ENCODE measurements around the gene RGP1. TPM values are rescaled to one million over a fixed set of nuclear protein-coding genes. Genes with fewer than 3 reads are reported as not detected.

The RGP1 gene
- total RNA-seq, 1 experiment from 2014 or later, result 27.1 TPM

GRCh38 chr9:35743880-35744518, 5.1 kb upstream of the RGP1 start:
- DNase-seq, result no peak
- ChIA-PET CTCF (no interaction called here), POLR2A (no interaction called here)
- Mint-ChIP-seq H3K9me3 (ENCODE audit: unreplicated experiment) (no peaks in the 10 kb centered on the region), H3K4me1 (ENCODE audit: low read depth, unreplicated experiment) (peaks cover 16% of the 10 kb centered on the region), H3K27ac (ENCODE audit: unreplicated experiment) (no peak overlapping the region), H3K27me3 (ENCODE audit: insufficient read depth, unreplicated experiment) (no peaks in the 10 kb centered on the region), H3K4me3 (ENCODE audit: unreplicated experiment) (no peak overlapping the region), H3K36me3 (ENCODE audit: insufficient read depth, unreplicated experiment) (peaks cover 76% of the 10 kb centered on the region)
- Histone ChIP-seq H3K27me3 (replicated peaks; ENCODE audit: control insufficient read depth, insufficient read depth, low read length) (no peaks in the 10 kb centered on the region), H3K4me1 (peaks cover 19% of the 10 kb centered on the region), H3K9me3 (no peaks in the 10 kb centered on the region), H3K4me3 (ENCODE audit: low read depth, low read length) (no peak overlapping the region), H3K36me3 (ENCODE audit: control insufficient read depth, insufficient read depth, low read length) (peaks cover 8% of the 10 kb centered on the region)
- no TSS peak for BruUV-seq (replicated peaks)
- intact Hi-C loops (cut with micrococcal nuclease; ENCODE audit: unreplicated experiment), result no loop called here
- TF ChIP-seq, protein P1, sequence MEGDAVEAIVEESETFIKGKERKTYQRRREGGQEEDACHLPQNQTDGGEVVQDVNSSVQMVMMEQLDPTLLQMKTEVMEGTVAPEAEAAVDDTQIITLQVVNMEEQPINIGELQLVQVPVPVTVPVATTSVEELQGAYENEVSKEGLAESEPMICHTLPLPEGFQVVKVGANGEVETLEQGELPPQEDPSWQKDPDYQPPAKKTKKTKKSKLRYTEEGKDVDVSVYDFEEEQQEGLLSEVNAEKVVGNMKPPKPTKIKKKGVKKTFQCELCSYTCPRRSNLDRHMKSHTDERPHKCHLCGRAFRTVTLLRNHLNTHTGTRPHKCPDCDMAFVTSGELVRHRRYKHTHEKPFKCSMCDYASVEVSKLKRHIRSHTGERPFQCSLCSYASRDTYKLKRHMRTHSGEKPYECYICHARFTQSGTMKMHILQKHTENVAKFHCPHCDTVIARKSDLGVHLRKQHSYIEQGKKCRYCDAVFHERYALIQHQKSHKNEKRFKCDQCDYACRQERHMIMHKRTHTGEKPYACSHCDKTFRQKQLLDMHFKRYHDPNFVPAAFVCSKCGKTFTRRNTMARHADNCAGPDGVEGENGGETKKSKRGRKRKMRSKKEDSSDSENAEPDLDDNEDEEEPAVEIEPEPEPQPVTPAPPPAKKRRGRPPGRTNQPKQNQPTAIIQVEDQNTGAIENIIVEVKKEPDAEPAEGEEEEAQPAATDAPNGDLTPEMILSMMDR (IDR thresholded peaks at IDR 0.05; ENCODE audit: insufficient read depth in 1 of 2, low read depth in 1 of 2, low read length in 1 of 2, severe bottlenecking in 1 of 2, unreplicated experiment in 1 of 2), result no peak

GRCh38 chr9:35745569-35745968, 3.5 kb upstream of the RGP1 start:
- no peak overlapping the region for H3K27ac Mint-ChIP-seq (ENCODE audit: unreplicated experiment)
- H3K27me3 ChIP-seq (replicated peaks; ENCODE audit: control insufficient read depth, insufficient read depth, low read length), result no peaks in the 10 kb centered on the region
- peaks cover 23% of the 10 kb centered on the region for H3K4me1 ChIP-seq
- H3K9me3 ChIP-seq, result no peaks in the 10 kb centered on the region
- H3K4me3 Mint-ChIP-seq (ENCODE audit: unreplicated experiment), result peak overlapping the region; percentile 86
- intact Hi-C loops (cut with micrococcal nuclease; ENCODE audit: unreplicated experiment), result loop anchor here (5.0 kb wide), 1 partner anchor 72 kb away; the partner anchor contains the start of gene HINT2
- BruUV-seq (replicated peaks), result no TSS peak
- CTCF ChIA-PET, result interaction anchor here (0.6 to 2.0 kb wide), 3 partner anchors 9 to 43 kb away, joined by 4 to 9 read pairs (median 4); no protein-coding TSS in a partner anchor
- H3K4me1 Mint-ChIP-seq (ENCODE audit: low read depth, unreplicated experiment), result peaks cover 22% of the 10 kb centered on the region
- peaks cover 61% of the 10 kb centered on the region for H3K36me3 Mint-ChIP-seq (ENCODE audit: insufficient read depth, unreplicated experiment)
- H3K9me3 Mint-ChIP-seq (ENCODE audit: unreplicated experiment), result no peaks in the 10 kb centered on the region
- H3K27me3 Mint-ChIP-seq (ENCODE audit: insufficient read depth, unreplicated experiment), result no peaks in the 10 kb centered on the region
- TF ChIP-seq, protein P1 (IDR thresholded peaks at IDR 0.05; ENCODE audit: insufficient read depth in 1 of 2, low read depth in 1 of 2, low read length in 1 of 2, severe bottlenecking in 1 of 2, unreplicated experiment in 1 of 2), result no peak
- H3K4me3 ChIP-seq (ENCODE audit: low read depth, low read length), result no peak overlapping the region
- DNase-seq, result no peak
- peaks cover 8% of the 10 kb centered on the region for H3K36me3 ChIP-seq (ENCODE audit: control insufficient read depth, insufficient read depth, low read length)
- POLR2A ChIA-PET, result interaction anchor here (0.6 kb wide), 3 partner anchors 9 to 36 kb away, joined by 5 to 11 read pairs (median 8); partner anchors contain the start of genes CREB3 and TLN1

DNA sequence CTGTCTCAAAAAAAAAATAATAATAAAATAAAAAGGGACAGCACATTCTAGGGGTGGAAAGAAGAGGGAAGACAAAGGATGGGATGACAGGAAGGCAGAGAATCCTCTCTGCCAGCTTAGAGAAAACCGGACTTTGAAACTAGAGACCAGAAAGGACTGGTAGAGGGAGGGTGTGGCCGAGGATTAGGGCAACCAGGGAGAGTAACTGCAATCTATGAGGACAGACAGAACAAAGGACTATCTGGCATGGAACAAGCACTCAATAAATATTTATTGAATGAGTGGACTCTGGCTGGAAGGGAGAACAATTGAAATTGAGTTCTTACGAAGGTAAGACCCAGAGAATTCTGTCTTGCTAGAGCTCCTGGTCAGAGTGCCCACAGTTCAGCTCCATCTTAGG, 2.5 kb upstream of the RGP1 start:
- peaks cover 23% of the 10 kb centered on the region for H3K4me1 ChIP-seq
- peaks cover 11% of the 10 kb centered on the region for H3K36me3 ChIP-seq (ENCODE audit: control insufficient read depth, insufficient read depth, low read length)
- intact Hi-C loops (cut with micrococcal nuclease; ENCODE audit: unreplicated experiment), result loop anchor here (1.0 to 5.0 kb wide), 2 partner anchors 10 to 71 kb away; partner anchors contain the start of gene HINT2
- H3K27me3 ChIP-seq (replicated peaks; ENCODE audit: control insufficient read depth, insufficient read depth, low read length), result no peaks in the 10 kb centered on the region
- ChIA-PET POLR2A (interaction anchor here (0.7 to 4.1 kb wide), 4 partner anchors 10 to 25 kb away, joined by 3 to 41 read pairs (median 4); partner anchors contain the start of genes CREB3 and TLN1), CTCF (interaction anchor here (0.8 to 3.4 kb wide), 6 partner anchors 10 to 50 kb away, joined by 3 to 11 read pairs (median 4); no protein-coding TSS in a partner anchor)
- no TSS peak for BruUV-seq (replicated peaks)
- H3K27me3 Mint-ChIP-seq (ENCODE audit: insufficient read depth, unreplicated experiment), result no peaks in the 10 kb centered on the region
- peak overlapping the region; percentile 25 for H3K27ac Mint-ChIP-seq (ENCODE audit: unreplicated experiment)
- TF ChIP-seq, protein P1 (IDR thresholded peaks at IDR 0.05; ENCODE audit: insufficient read depth in 1 of 2, low read depth in 1 of 2, low read length in 1 of 2, severe bottlenecking in 1 of 2, unreplicated experiment in 1 of 2), result no peak
- H3K9me3 ChIP-seq, result no peaks in the 10 kb centered on the region
- DNase-seq, result peak in 1 of 2 experiments; percentile 49
- H3K4me3 Mint-ChIP-seq (ENCODE audit: unreplicated experiment), result peak overlapping the region; percentile 86
- peaks cover 22% of the 10 kb centered on the region for H3K4me1 Mint-ChIP-seq (ENCODE audit: low read depth, unreplicated experiment)
- H3K4me3 ChIP-seq (ENCODE audit: low read depth, low read length), result peak overlapping the region; percentile 89
- peaks cover 52% of the 10 kb centered on the region for H3K36me3 Mint-ChIP-seq (ENCODE audit: insufficient read depth, unreplicated experiment)
- H3K9me3 Mint-ChIP-seq (ENCODE audit: unreplicated experiment), result no peaks in the 10 kb centered on the region

Data from Caco-2 (cell line).